Psoas muscle (tissue), 8 donors: ENCODE measurements around the gene KDM5B. TPM values are rescaled to one million over a fixed set of nuclear protein-coding genes. Genes with fewer than 3 reads are reported as not detected.

ENCODE experiments used
- ATAC-seq, 4 donors: fragments of 200-7000 bp; cut with Tn5 transposase; one replicate each; pipeline ENCODE4 v1.9.1; 2020; ENCODE audit warnings: moderate library complexity in 3 of 4, mild to moderate bottlenecking in 2 of 4
- DNase-seq, 2 donors: peaks; one replicate each; pipeline ENCODE4 v3.0.0-alpha.2; 2020
- H3K27ac ChIP-seq: fragments of 200-600 bp; one replicate; pipeline ENCODE4 v1.8.0; 2022
- H3K27me3 ChIP-seq, 3 donors: fragments of 200-600 bp in 1 of 3; one replicate each; pipeline versions ENCODE4 v1.6.1 to v1.8.0; 2013 to 2022; ENCODE audit warnings: low read length in 2 of 3, mild to moderate bottlenecking in 2 of 3, moderate library complexity in 1 of 3; ENCODE audit not compliant: insufficient read depth in 3 of 3
- H3K36me3 ChIP-seq, 2 donors: fragments of 200-600 bp in 1 of 2; one replicate each; pipeline versions ENCODE4 v1.6.1 to v1.8.0; 2013 to 2022; ENCODE audit warnings: low read depth in 1 of 2, mild to moderate bottlenecking in 1 of 2, moderate library complexity in 1 of 2; ENCODE audit not compliant: insufficient read depth in 1 of 2
- H3K4me1 ChIP-seq: fragments of 200-600 bp; one replicate; pipeline ENCODE4 v1.8.0; 2022
- H3K4me3 ChIP-seq: fragments of 200-600 bp; one replicate; pipeline ENCODE4 v1.8.0; 2022; ENCODE audit warnings: mild to moderate bottlenecking
- H3K9me3 ChIP-seq: fragments of 200-600 bp; one replicate; pipeline ENCODE4 v1.8.0; 2022
- WGBS, 3 donors: extraction: QIAGEN DNeasy Blood & Tissue Kit; methylation state at CpG; one replicate each; pipeline versions ENCODE4 v1.1.6 to v1.1.7; 2013; 5-methylcytosine and 5-hydroxymethylcytosine counted together
- intact Hi-C, 2 donors: fragments of 100-400 bp; cut with DNase I; formaldehyde crosslinking; loops; one replicate each; pipeline versions ENCODE4 v1.11.0 to v1.14.2; 2022
- polyA plus RNA-seq, 3 donors: library from polyadenylated mRNA; stranded (reverse); fragments of 200-250 nt; gene quantifications; one replicate each; pipeline ENCODE4 v1.2.3, GENCODE V29; 2013
- total RNA-seq, 4 donors: library from RNA; stranded (reverse); fragmentation: NEBNext Ultra II Directional in 2 of 4; extraction: Animal tissue kit (Norgen Biotek cat#: 25700) in 2 of 4; gene quantifications; one replicate each; pipeline versions ENCODE4 v1.2.1 to v1.2.4, GENCODE V29; 2021 to 2023
- TF ChIP-seq, protein P1 (sequence below): fragments of 200-600 bp; IDR thresholded peaks from one replicate; pipeline ENCODE4 v1.8.0; 2022; ENCODE audit warnings: antibody characterized with exemption
- donor health status: healthy with polysubstance abuse.
- donor health status: DM: no; HTN: no; CAD: no; lungs with moderate emphysema.
- donor health status: Bipolar disorder and iron deficiency.
- donor health status: healthy.
- donor health status: DM: yes; HTN: yes; CAD: no.
- donor health status: DM: no; HTN: no; CAD: no.
- donor health status: DM: no; HTN: no; CAD: no.
- donor health status: DM: yes; HTN: yes; CAD: no.

KDM5B gene
- total and polyA plus RNA-seq, 7 donors = 2.4 to 13.9 (median 10.7) TPM

DNA sequence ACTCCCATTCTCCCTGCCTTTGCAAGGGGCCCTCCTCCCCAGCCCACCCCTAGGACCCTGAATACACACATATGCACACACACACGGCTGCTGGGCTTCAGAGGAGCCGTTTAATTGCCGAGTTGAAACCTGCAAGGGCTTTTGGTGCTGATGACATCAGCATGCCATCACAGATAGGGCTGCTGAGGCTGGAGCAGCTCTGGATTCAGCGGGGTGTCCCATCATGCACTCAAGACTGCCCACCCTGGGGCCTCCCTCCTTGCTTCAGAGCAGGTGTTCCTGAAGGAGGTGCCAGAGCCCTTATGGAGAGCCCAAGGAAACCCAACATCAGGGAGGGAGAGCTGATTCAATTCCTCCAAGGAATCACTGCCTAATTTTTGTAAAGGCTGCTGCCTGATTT, 103.6 kb downstream of the KDM5B start:
- H3K4me1 ChIP-seq = peaks cover 4% of the 10 kb centered on the region
- no peak overlapping the region for H3K4me3 ChIP-seq
- ATAC-seq (no peak), DNase-seq (no peak)
- no peak overlapping the region for H3K27ac ChIP-seq
- H3K36me3 ChIP-seq = no peaks in the 10 kb centered on the region
- WGBS, 3 donors = 49 to 54% (median 51%) methylated on average over 4 of the region's 4 CpGs
- TF ChIP-seq, protein P1, sequence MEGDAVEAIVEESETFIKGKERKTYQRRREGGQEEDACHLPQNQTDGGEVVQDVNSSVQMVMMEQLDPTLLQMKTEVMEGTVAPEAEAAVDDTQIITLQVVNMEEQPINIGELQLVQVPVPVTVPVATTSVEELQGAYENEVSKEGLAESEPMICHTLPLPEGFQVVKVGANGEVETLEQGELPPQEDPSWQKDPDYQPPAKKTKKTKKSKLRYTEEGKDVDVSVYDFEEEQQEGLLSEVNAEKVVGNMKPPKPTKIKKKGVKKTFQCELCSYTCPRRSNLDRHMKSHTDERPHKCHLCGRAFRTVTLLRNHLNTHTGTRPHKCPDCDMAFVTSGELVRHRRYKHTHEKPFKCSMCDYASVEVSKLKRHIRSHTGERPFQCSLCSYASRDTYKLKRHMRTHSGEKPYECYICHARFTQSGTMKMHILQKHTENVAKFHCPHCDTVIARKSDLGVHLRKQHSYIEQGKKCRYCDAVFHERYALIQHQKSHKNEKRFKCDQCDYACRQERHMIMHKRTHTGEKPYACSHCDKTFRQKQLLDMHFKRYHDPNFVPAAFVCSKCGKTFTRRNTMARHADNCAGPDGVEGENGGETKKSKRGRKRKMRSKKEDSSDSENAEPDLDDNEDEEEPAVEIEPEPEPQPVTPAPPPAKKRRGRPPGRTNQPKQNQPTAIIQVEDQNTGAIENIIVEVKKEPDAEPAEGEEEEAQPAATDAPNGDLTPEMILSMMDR = no peak
- intact Hi-C loops = no loop called here
- H3K9me3 ChIP-seq = no peaks in the 10 kb centered on the region
- peaks cover 0 to 52% (median 11%) of the 10 kb centered on the region in 3 donors for H3K27me3 ChIP-seq

DNA sequence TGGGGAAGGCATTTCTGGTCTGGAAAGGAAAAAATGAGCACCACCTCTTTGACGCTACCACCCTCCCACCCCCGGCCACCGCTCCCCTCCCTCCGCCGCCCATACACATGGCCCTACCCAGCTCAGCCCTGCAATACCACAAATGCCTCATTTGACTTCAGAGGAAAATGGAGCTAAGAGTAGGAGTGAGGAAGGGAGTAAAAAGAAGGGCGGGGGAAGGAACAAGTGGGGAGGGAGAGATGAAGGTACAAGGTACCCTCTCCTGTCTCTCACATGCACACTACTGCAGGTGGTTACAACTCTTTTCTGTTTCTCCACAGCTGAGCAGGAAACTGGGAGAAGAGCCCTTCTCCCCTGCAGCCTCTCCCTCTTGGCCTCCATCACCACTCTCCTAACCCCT, 105.0 kb downstream of the KDM5B start:
- ATAC-seq (no peak), DNase-seq (no peak)
- Histone ChIP-seq H3K4me1 (no peaks in the 10 kb centered on the region), H3K27ac (no peak overlapping the region), H3K9me3 (no peaks in the 10 kb centered on the region), H3K4me3 (no peak overlapping the region), H3K36me3 (no peaks in the 10 kb centered on the region), H3K27me3 (peaks cover 0 to 38% (median 5%) of the 10 kb centered on the region in 3 donors)
- intact Hi-C loops = no loop called here
- TF ChIP-seq, protein P1 = no peak
- WGBS, 3 donors = 72 to 73% (median 72%) methylated on average over 6 of the region's 6 CpGs

DNA sequence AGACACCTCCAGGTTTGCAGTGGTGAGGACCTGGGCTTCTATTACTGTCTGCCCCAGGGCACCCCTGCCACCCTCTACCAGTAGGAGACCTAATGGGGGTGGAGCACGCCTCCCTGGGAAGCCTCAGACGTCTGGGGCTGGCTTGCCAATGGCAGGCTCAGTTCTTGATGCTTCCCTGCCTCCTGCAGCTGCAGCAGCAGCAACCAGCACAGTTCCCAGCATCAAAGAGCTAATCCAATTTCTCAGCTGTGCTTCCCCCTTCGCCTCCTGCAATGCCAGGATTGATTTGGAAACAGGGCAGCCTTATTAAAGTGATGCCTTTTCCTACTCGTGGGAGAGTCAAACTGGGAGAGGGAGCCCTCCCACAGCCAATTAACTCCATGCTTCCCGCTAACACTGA, 106.1 kb downstream of the KDM5B start:
- WGBS, 3 donors = 52 to 58% (median 57%) methylated on average over 5 of the region's 5 CpGs
- Histone ChIP-seq H3K27ac (no peak overlapping the region), H3K9me3 (no peaks in the 10 kb centered on the region), H3K27me3 (peaks cover 0 to 28% (median 4%) of the 10 kb centered on the region in 3 donors), H3K4me1 (no peaks in the 10 kb centered on the region), H3K4me3 (no peak overlapping the region), H3K36me3 (no peaks in the 10 kb centered on the region)
- intact Hi-C loops = no loop called here
- no peak for DNase-seq
- TF ChIP-seq, protein P1 = no peak
- ATAC-seq = no peak

DNA sequence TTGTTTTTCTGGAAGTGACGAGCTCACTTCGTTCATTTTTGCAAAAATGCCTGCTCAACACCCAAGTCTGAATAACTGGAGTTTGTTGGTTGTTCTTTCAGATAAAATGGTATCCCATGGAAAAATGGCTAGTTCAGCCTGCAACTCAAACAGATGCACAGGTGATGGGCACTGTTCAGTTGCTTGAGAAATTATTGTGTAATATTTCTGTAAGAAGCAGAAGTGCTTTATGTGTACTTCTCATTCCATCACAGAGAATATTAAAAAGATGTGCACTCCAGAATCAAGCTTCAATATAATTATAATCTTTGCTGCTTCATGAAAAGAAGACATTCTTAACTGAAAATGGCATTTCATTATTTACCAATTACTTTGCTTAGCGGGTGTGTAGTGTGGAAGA, 107.0 kb downstream of the KDM5B start:
- H3K27ac ChIP-seq = no peak overlapping the region
- ATAC-seq (no peak), DNase-seq (no peak)
- no peaks in the 10 kb centered on the region for H3K36me3 ChIP-seq
- H3K27me3 ChIP-seq = peaks cover 0 to 34% (median 4%) of the 10 kb centered on the region in 3 donors
- TF ChIP-seq, protein P1 = no peak
- WGBS, 3 donors = 78 to 85% (median 85%) methylated on average over 3 of the region's 3 CpGs
- H3K9me3 ChIP-seq = no peaks in the 10 kb centered on the region
- intact Hi-C loops = no loop called here
- H3K4me1 ChIP-seq = no peaks in the 10 kb centered on the region
- H3K4me3 ChIP-seq = no peak overlapping the region

DNA sequence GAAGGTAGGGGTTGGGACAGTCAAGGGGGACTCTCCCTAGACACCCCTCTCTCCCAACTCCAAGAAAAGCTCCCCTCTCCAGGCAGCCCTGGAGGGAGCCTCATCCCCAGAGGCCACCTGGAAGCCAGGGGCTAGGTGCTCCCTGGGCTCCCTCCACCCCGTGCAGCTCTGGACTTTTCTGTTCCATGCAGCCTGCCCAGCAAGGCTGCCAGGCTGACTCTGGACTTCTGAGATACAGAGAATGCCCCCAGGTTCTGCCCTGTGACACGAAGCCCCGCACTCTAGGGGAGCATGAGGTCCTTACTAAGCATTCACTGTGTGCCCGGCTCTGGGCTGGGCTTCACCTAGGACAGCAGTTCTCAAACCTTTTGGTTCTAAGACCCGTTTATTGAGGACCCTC, 108.2 kb downstream of the KDM5B start:
- 66 to 73% (median 70%) methylated on average over 5 of the region's 5 CpGs for WGBS, 3 donors
- peaks cover 0 to 33% (median 9%) of the 10 kb centered on the region in 3 donors for H3K27me3 ChIP-seq
- no peaks in the 10 kb centered on the region for H3K9me3 ChIP-seq
- no peak for DNase-seq
- TF ChIP-seq, protein P1 = no peak
- H3K27ac ChIP-seq = no peak overlapping the region
- intact Hi-C loops = no loop called here
- no peak overlapping the region for H3K4me3 ChIP-seq
- no peak for ATAC-seq
- H3K36me3 ChIP-seq = no peaks in the 10 kb centered on the region
- H3K4me1 ChIP-seq = no peaks in the 10 kb centered on the region
